NT2/D1 (cell line): ENCODE results near the gene ZNF496.

ENCODE experiments used
- SUZ12 ChIP-seq: IDR thresholded peaks from 2 replicates; pipeline ENCODE4 v1.6.1; 2011; ENCODE audit not compliant: insufficient read length, insufficient read depth; ENCODE audit errors: extremely low read depth
- YY1 ChIP-seq: IDR thresholded peaks from 2 replicates; pipeline ENCODE4 v1.6.1; 2011; ENCODE audit not compliant: insufficient read length, insufficient read depth
- ZNF274 ChIP-seq: IDR thresholded peaks from 2 replicates; pipeline ENCODE4 v1.6.1; 2011; ENCODE audit warnings: mild to moderate bottlenecking, low read depth, low read length

GRCh38 chr1:247368490-247369145 lies 37.0 kb upstream of the ZNF496 start:
- TF ChIP-seq YY1 (no peak), ZNF274 (no peak), SUZ12 (no peak)
